NCI-H1105 (cell line): ENCODE data around the gene CCDC171.
"Not testable (repeated sequence)": the region's sequence is repeated elsewhere in the genome, so short reads cannot be mapped to it uniquely, and the experiment has no call there.

Experiments
- DNase-seq: peaks from one replicate; lab custom pipeline; 2025; lab: John Stamatoyannopoulos, UW

The CCDC171 gene

GRCh38 chr9:15552636-15553527 is at the start of gene CCDC171:
Gene CCDC171 (plus strand): TSS chr9:15553043. CDS start chr9:15564089, 11,046 bp downstream.
- DNase-seq: peak; percentile 100

DNA sequence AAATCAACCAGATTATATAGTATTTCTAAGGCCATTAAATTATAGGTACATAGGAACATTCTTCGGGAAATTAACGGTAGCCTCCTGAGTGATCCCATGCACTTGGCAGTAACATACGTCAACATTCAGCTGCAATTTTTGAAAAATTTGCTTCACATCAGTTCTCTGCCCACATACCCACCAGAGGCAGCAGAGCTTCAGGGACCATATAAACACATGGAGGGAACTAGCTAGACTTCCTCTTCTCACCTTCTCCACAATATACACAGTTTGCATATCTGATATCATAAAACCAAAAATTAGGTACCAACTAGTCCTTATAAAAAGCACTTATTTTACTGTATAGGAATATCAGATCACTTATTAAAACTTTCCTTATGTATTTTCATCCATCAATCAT is 46.9 kb upstream of the CCDC171 start:
- DNase-seq: no peak

GRCh38 chr9:15509931-15510788 is 42.7 kb upstream of the CCDC171 start:
- DNase-seq: peak; percentile 85

DNA sequence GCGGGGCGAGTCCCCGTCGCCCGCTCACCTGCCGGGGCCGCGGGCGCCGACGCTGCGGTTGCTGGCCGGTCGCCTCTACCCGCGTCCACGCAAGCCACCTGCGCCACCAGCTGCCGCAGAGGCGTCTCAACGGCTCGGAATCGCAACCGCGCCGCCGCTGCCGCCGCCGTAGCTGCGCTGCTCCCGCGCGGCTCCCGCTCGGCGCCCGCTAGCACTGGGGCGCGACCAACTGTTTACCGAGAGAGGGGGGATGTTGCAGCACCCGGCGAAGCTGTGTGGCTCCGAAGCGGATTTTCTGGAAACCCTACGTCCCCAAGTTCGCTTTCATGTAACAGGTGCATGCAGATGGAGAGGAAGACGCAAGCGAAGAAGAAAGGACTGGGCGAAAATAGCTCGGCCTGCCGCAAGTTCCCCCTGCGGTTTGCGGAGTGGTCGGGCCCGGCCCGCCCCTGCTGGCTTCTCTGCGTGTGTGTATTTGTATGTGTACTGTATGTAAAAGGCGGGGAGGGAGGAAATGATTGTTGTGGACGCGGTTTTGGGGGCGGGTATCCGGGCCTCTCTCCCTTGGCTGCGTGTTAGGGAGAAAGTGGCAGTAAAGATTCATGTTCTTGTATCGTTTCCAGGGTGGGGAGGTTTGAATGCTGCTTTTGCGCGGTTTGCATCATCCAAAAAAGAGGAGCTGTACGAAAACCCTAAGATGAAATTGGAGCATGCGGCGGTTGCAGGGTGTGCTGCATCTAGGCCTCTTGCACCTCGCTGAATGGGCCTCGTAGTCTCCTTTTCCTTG is 41.9 kb upstream of the CCDC171 start, which contains the start of gene PSIP1:
PSIP1 (minus strand) TSS at position 182 of the 787 bp plus-strand sequence. CDS start 782 bp downstream, outside the sequence.
- peak; percentile 99 for DNase-seq

DNA sequence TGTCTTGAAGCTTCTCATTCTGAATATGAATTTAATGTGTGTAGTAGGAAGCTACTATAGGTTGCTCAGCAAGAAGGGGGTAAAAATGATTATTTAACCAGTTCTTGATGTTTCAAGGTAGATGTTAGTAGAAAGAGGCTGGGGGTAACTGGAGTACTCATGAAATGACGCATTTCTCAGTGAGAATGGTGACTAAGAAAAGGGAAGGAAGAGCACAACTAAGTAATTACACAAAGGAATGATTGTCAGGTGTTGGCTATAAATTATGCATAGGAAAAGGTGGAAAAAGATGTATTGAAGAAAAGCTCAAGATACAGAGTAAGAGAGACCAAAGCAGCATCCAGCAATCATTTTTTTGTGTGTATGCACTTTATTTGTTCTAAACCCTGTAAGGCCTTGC is 40.6 kb upstream of the CCDC171 start:
- no peak for DNase-seq

- peak; percentile 46 for DNase-seq
These were observed 40.0 kb upstream of the CCDC171 start for GRCh38 chr9:15512889-15513288.

GRCh38 chr9:15513335-15513734 is 39.5 kb upstream of the CCDC171 start:
- peak; percentile 41 for DNase-seq

DNA sequence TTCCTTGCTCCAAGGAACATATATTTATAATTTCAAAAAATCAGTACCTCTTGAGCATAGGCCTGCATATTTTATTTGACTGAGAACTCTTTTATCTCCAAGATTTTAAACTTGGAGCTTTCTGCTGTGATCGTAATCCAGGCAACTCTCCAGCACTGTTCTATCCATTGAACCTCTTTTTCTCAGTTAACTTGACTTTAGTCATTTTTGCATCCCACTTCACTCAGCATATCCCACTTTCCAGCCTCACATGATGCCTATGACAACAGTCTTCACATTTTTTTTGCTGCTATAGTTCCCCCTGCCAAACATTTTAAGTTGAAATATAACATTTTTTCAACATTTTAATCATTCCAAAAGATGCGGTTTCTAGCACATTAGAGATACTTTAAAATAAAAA is 33.0 kb upstream of the CCDC171 start:
- no peak for DNase-seq

DNA sequence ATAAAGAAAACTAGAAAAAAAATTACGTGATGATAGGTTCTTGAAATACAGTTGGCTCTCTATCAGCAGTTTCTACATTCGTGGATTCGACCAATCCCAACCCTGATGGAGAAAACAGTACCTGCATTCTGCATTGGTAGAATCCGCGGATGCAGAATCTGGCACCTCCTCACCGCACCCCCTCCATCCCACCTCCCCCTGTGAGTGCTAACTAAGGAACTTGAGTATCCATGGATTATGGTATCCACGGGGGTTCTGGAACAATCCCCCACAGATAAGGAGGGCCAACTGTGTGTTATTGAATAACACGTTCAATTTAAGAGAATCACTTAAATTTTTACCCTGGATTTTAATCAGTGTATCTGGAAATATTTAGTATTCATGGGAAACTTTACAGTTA is 31.6 kb upstream of the CCDC171 start:
- no peak for DNase-seq

GRCh38 chr9:15522130-15522755 is 30.6 kb upstream of the CCDC171 start:
- DNase-seq: no peak

DNA sequence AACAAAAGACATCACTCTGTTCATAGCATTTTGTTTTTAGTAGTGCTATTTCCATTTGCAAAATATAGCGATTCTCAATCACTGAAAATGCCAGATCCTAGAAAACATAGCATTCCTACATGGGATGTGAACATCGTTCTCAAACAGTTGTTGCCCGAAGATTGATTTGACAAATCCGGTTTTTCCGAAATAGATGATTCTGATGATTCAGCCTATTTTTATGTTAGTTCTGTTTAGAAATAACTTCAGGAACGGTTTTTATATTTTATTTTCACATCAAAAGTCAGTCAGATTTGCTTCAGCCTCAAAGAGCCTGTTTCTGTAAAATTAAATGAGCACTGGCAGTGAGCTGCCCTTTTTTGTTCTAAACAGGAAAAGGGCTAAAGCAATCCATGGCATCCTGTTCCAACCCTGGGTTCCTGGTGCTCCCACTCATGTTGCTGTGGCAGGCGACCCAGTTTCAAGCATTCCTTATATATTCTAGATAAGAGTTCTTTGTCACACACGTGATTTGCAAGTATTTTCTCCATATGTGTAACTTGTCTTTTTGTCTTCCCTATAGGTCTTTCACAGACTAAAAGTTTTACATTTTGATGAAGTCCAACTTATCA is 27.9 kb upstream of the CCDC171 start:
- no peak for DNase-seq

DNA sequence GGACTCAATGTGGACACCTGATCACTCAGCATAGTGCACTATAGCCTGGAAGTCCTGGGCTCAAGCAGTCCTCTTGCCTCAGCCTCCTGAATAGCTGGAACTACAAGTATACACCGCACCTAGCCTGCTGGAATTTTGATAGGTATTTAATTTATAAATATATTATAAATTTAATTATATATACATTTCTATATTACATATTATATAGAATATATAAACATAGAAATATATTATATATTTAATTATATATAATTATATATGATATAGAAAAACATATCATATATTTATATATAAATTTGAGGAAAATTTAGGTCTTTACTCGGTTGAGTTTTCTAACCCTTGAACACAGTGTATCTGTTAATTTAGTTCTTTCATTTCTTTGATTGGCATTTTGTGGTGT is 26.9 kb upstream of the CCDC171 start:
- DNase-seq: no peak

- DNase-seq: not testable (repeated sequence)
These were observed 25.8 kb upstream of the CCDC171 start for GRCh38 chr9:15527035-15527434.

GRCh38 chr9:15529566-15530324 is 23.1 kb upstream of the CCDC171 start:
- no peak for DNase-seq

DNA sequence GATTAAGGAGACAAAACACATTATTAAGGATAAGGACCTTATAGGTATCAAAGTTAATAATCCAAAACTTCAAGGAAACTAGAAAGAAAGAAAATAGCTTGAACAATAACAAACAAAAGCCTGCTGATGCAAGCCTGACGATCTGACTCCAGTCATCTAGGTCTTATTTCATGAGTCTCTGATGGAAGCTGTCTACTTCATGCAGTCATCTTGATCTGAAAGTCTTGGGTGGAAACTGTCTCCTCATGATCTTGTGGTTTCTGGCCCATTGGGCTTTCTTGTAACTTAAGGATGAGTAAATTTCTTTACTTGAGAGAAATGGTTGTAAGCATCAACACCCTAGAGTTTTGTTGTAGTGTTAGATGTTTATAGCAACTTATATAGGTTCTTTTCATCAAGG is 21.5 kb upstream of the CCDC171 start:
- no peak for DNase-seq

DNA sequence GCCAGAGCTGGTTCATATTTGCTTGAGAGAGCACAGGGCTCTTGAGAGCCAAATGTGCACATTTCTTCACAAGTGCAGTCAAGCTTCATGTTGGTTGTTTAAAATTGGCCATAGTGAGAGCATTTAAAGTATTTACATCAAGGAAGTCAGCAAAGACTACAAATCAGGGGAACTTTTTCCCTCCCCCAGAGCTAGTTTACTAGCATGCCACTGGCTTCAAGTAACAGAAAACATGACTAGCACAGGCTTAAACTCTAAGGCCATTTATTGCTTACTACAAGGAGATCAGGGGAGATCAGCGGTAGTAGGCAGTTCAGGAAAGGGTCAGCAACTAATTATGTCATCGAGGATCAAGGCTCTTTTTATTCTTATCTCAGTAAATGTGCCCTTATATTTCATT is 11.0 kb upstream of the CCDC171 start:
- no peak for DNase-seq

DNA sequence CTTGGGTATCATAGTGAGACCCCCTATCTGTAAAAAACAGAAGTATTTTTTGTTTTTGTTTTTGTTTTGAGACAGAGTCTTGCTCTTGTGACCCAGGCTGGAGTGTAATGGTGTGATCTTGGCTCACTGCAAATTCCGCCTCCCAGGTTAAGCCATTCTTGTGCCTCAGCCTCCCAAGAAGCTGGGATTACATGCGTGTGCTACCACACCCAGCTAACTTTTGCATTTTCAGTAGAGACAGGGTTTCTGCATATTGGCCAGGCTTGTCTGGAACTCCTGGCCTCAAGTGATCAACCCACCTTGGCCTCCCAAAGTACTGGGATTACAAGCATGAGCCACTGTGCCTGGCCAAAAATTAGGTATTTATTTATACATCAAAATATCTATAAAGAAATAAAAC is 10.2 kb upstream of the CCDC171 start:
- no peak for DNase-seq

GRCh38 chr9:15543047-15543813 is 9.6 kb upstream of the CCDC171 start:
- DNase-seq: no peak

DNA sequence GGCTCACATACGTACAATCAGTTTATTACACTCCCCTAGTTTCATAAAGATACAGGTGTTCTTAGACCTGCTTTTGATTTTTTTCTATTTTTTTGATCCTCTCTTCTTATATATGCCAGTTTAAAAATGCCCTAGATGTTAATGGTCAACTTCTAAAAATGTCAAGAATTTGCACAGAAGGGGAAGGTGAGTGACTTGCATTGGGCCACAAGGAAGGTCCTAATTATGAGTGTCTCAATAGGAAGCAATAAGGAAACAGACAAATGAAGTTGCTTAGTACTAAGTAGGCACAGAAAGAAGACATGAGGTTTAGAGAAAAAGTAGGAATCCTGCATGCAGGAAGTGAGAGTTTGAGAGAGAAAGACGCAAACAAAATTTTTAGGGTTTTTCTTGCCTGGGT is 3.2 kb upstream of the CCDC171 start:
- DNase-seq: no peak

DNA sequence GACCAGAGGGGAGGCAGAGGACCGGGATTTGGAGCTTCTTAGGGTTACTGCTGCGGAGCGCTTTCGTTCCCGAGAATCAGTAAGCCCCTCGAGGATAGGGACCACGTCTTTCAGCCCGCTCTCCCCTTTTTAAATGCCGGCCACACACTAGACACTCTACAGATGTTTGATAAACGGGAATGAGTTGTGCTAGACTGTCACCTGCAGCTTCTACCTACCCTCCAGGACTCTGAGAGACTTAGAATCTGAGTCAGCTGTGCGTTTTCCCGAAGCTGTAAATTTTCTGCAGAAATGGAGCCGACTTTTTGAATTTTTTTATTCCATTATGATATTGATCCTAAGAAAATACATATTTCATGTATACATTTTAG is 670 bp downstream of the CCDC171 start:
- no peak for DNase-seq
